ENCODE data around the gene IGFALS.

DNA sequence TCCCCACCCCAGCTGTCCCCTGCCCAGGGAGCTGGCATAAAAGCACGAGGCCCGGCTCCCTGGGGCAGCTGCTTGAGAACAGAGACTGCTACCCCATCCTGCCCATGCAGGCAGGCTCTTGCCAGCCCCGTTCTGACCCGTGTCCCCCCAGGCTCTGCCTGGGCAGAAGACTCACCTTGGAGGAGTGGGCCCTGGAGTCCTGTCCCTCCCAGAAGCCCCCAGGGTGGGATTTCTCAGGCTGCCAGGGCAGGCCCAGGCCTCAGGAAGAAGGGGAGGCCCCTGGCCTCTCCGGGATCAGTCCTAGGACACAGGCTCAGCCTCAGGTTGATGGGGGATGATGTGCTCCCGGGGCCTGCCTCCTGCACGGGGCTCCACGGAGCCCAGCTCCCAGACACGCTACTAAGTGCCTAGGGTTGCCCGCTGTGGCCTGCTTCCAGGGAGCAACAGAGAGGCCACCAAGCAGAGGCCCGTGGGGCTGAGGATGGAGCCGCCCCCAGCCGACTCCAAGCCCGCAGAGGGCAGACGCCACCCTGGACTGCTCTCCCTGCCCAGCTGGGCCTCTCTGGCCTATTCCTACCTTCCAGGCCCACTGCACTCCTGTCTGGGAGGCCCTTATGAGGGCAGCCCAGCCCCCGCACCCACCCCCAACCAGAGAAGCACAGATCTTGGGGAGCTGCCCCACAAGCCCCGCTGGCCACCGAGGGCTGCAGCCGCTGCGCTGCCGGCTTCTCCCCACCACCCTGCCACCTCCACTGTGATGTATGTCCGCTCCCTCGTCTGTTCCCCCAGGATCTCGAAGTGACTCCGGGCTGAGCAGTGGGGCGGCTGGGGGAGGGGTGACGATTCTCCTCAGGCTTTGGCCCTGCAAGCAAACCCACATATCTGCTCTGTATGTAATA lies 23.9 kb downstream of the IGFALS start:
- TF ChIP-seq CTCF (IDR thresholded peaks at IDR 0.05; ENCODE audit: insufficient read depth, low read length, poor library complexity, severe bottlenecking) (no peak), EZH2phosphoT487 (conservative IDR thresholded peaks at IDR 0.05; ENCODE audit: low read length) (no peak)
